ENCODE measurements around the gene SMC5. TPM values are rescaled to one million over a fixed set of nuclear protein-coding genes. Genes with fewer than 3 reads are reported as not detected.

The SMC5 gene
- total and polyA plus RNA-seq, 4 donors: 9.8 to 90.5 (median 19.1) TPM

DNA sequence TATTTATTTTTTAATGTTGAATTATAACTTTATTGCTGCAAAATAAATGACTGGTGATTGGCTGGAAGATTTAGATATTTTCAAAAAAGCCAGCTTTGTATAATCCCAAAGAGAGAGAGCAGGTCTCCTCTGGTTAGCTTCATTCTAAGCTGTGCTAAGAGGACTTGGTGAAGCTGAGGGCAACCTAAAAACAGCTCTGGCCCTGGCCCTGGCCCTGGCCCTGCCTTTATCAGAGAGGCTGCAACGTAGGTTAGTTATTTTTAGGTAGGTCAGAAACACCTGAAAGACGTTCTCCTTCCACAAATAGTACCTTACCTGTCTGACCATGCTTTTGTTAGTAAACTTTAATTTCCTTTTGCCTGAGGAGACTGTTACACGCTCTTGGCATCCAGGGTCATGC, 97.0 kb downstream of the SMC5 start:
- H3K9ac ChIP-seq (ENCODE audit: insufficient read depth in 1 of 2, low read length in 2 of 2): no peak overlapping the region
- peaks cover 0 to 11% (median 1%) of the 10 kb centered on the region in 4 donors for H3K36me3 ChIP-seq (ENCODE audit: control insufficient read depth in 4 of 4, insufficient read depth in 4 of 4, low read length in 4 of 4)
- H3K4me3 ChIP-seq: no peak overlapping the region
- TF ChIP-seq, protein P1, sequence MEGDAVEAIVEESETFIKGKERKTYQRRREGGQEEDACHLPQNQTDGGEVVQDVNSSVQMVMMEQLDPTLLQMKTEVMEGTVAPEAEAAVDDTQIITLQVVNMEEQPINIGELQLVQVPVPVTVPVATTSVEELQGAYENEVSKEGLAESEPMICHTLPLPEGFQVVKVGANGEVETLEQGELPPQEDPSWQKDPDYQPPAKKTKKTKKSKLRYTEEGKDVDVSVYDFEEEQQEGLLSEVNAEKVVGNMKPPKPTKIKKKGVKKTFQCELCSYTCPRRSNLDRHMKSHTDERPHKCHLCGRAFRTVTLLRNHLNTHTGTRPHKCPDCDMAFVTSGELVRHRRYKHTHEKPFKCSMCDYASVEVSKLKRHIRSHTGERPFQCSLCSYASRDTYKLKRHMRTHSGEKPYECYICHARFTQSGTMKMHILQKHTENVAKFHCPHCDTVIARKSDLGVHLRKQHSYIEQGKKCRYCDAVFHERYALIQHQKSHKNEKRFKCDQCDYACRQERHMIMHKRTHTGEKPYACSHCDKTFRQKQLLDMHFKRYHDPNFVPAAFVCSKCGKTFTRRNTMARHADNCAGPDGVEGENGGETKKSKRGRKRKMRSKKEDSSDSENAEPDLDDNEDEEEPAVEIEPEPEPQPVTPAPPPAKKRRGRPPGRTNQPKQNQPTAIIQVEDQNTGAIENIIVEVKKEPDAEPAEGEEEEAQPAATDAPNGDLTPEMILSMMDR (IDR thresholded peaks at IDR 0.05; ENCODE audit: control extremely low read depth, extremely low read depth): no peak
- DNase-seq (no peak), ATAC-seq (ENCODE audit: insufficient read depth, low FRiP score) (no peak)
- H3K4me1 ChIP-seq (ENCODE audit: control insufficient read depth in 5 of 5, insufficient read depth in 5 of 5, low read length in 5 of 5): peaks cover 0 to 4% (median 0%) of the 10 kb centered on the region in 5 donors
- WGBS, 2 donors: 74 to 87% methylated on average over 3 of the region's 3 CpGs
- H3K27me3 ChIP-seq (ENCODE audit: control insufficient read depth in 3 of 3, insufficient read depth in 3 of 3, low read length in 2 of 3): no peaks in the 10 kb centered on the region
- peak overlapping the region in 1 of 2 donors; percentile 23 for H3K27ac ChIP-seq (ENCODE audit: low read depth in 1 of 2, low read length in 1 of 2)
- no peaks in the 10 kb centered on the region for H3K9me3 ChIP-seq (ENCODE audit: control insufficient read depth in 4 of 4, insufficient read depth in 3 of 4, low read length in 3 of 4)

DNA sequence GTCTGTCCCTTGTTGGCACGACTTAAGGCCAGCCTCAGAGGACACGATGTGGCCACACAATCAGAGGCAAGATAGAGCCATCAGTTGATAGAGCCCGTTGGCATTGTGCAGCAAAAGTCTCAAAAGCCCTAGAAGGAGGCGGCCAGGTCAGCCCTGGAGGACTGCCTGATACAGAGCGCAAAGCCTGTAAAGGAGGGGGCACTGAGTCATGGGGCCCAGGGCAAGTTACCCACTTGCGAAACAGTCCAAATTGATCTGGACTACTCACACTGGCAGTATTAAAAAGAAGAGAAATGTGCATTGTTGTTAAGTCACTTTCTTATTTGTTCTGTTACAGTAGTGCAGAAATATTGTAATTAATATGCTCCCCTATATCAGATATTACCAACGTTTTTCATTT, 104.2 kb downstream of the SMC5 start:
- no peak overlapping the region for H3K9ac ChIP-seq (ENCODE audit: insufficient read depth in 1 of 2, low read length in 2 of 2)
- DNase-seq (no peak), ATAC-seq (ENCODE audit: insufficient read depth, low FRiP score) (no peak)
- whole genome bisulfite sequencing, 2 donors: 91 to 92% methylated on average over 7 of the region's 7 CpGs
- H3K4me1 ChIP-seq (ENCODE audit: control insufficient read depth in 5 of 5, insufficient read depth in 5 of 5, low read length in 5 of 5): no peaks in the 10 kb centered on the region
- H3K27ac ChIP-seq (ENCODE audit: low read depth in 1 of 2, low read length in 1 of 2): no peak overlapping the region
- no peaks in the 10 kb centered on the region for H3K36me3 ChIP-seq (ENCODE audit: control insufficient read depth in 4 of 4, insufficient read depth in 4 of 4, low read length in 4 of 4)
- no peaks in the 10 kb centered on the region for H3K27me3 ChIP-seq (ENCODE audit: control insufficient read depth in 3 of 3, insufficient read depth in 3 of 3, low read length in 2 of 3)
- TF ChIP-seq, protein P1 (IDR thresholded peaks at IDR 0.05; ENCODE audit: control extremely low read depth, extremely low read depth): no peak
- no peak overlapping the region for H3K4me3 ChIP-seq
- no peaks in the 10 kb centered on the region for H3K9me3 ChIP-seq (ENCODE audit: control insufficient read depth in 4 of 4, insufficient read depth in 3 of 4, low read length in 3 of 4)

DNA sequence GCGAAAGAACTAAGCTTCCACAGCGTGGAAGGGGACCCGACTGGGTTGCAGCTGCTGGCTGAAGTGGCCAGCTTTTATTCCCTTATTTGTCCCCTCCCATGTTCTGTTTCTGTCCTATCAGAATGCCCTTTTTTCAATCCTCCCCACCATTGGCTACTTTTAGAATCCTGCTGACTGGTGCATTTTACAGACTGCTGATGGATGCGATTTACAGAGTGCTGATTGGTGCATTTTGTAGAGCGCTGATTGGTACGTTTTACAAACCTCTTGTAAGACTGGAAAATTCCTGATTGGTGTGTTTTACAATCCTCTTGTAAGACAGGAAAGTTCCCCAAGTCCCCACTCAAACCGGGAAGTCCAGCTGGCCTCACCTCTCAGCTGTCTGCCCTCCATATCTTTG, 105.0 kb downstream of the SMC5 start:
- Histone ChIP-seq H3K27me3 (ENCODE audit: control insufficient read depth in 3 of 3, insufficient read depth in 3 of 3, low read length in 2 of 3) (no peaks in the 10 kb centered on the region), H3K27ac (ENCODE audit: low read depth in 1 of 2, low read length in 1 of 2) (no peak overlapping the region), H3K9ac (ENCODE audit: insufficient read depth in 1 of 2, low read length in 2 of 2) (no peak overlapping the region), H3K4me3 (no peak overlapping the region), H3K4me1 (ENCODE audit: control insufficient read depth in 5 of 5, insufficient read depth in 5 of 5, low read length in 5 of 5) (no peaks in the 10 kb centered on the region), H3K9me3 (ENCODE audit: control insufficient read depth in 4 of 4, insufficient read depth in 3 of 4, low read length in 3 of 4) (no peaks in the 10 kb centered on the region), H3K36me3 (ENCODE audit: control insufficient read depth in 4 of 4, insufficient read depth in 4 of 4, low read length in 4 of 4) (no peaks in the 10 kb centered on the region)
- ATAC-seq (ENCODE audit: insufficient read depth, low FRiP score) (no peak), DNase-seq (no peak)
- TF ChIP-seq, protein P1 (IDR thresholded peaks at IDR 0.05; ENCODE audit: control extremely low read depth, extremely low read depth): no peak
- WGBS, 2 donors: 95 to 97% methylated on average over 7 of the region's 7 CpGs

DNA sequence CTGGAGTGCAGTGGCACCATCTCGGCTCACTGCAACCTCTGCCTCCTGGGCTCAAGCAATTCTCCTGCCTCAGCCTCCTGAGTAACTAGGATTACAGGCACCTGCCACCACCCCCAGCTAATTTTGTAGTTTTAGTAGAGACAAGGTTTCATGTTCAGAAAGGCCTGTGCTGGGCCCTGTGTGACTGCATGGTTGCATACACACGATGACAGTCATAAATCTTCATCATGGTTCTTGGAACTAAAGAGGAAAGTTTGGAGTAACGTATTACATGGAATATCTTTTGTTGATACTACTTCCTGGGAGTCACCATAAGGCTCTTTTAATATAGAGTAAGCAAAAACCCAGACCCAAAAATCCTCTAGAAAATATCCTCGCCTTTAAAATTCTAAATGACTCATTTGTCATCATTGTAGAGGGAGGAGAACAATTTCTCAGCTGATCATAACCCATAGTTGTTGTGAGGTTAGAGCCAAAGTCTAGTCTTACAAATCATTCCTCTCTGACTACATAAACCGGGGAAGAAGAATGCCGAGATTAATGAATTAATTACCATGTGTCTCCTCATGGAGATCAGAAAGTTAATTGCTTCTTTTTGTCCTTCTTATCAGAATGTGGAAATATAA, 108.6 kb downstream of the SMC5 start:
- Histone ChIP-seq H3K27me3 (ENCODE audit: control insufficient read depth in 3 of 3, insufficient read depth in 3 of 3, low read length in 2 of 3) (no peaks in the 10 kb centered on the region), H3K27ac (ENCODE audit: low read depth in 1 of 2, low read length in 1 of 2) (no peak overlapping the region), H3K9ac (ENCODE audit: insufficient read depth in 1 of 2, low read length in 2 of 2) (no peak overlapping the region), H3K4me3 (no peak overlapping the region), H3K36me3 (ENCODE audit: control insufficient read depth in 4 of 4, insufficient read depth in 4 of 4, low read length in 4 of 4) (no peaks in the 10 kb centered on the region), H3K9me3 (ENCODE audit: control insufficient read depth in 4 of 4, insufficient read depth in 3 of 4, low read length in 3 of 4) (no peaks in the 10 kb centered on the region), H3K4me1 (ENCODE audit: control insufficient read depth in 5 of 5, insufficient read depth in 5 of 5, low read length in 5 of 5) (no peaks in the 10 kb centered on the region)
- 85 to 89% methylated on average over 6 of the region's 6 CpGs for WGBS, 2 donors
- no peak for DNase-seq
- TF ChIP-seq, protein P1 (IDR thresholded peaks at IDR 0.05; ENCODE audit: control extremely low read depth, extremely low read depth): no peak
- no peak for ATAC-seq (ENCODE audit: insufficient read depth, low FRiP score)
